MCF 10A (cell line): Measurements from ENCODE around the gene ISCU. TPM values are rescaled to one million over a fixed set of nuclear protein-coding genes. Genes with fewer than 3 reads are reported as not detected.

Source experiments
- BruUV-seq: library from RNA; stranded (reverse); fragments of 400-500 nt; replicated peaks from 2 replicates; lab custom pipeline; 2021; lab: Mats Ljungman, UMichigan
- CTCF ChIA-PET: fragments of 300-600 bp; sonication (Branson Sonifier 250); formaldehyde crosslinking; extraction: SDS; loops from one replicate; lab custom pipeline; 2021; ENCODE audit warnings: antibody characterized with exemption, inconsistent platforms; lab: Yijun Ruan, JAX
- POLR2A ChIA-PET: fragments of 300-600, 350-650 bp; sonication (Branson Sonifier 250); formaldehyde crosslinking; extraction: SDS; loops from one replicate; lab custom pipeline; 2020; ENCODE audit warnings: antibody characterized with exemption, inconsistent platforms; lab: Yijun Ruan, JAX
- DNase-seq: peaks from one replicate; pipeline ENCODE4 v3.0.0-alpha.2; 2018; ENCODE audit not compliant: unreplicated experiment
- H3K27ac Mint-ChIP-seq: one replicate; pipeline ENCODE4 v1.8.0; 2022; ENCODE audit warnings: mild to moderate bottlenecking, low read depth, mixed read lengths; ENCODE audit not compliant: unreplicated experiment
- H3K27me3 Mint-ChIP-seq: one replicate; pipeline ENCODE4 v1.8.0; 2022; ENCODE audit warnings: mixed read lengths; ENCODE audit not compliant: insufficient read depth, unreplicated experiment
- H3K36me3 Mint-ChIP-seq: one replicate; pipeline ENCODE4 v1.8.0; 2022; ENCODE audit warnings: mild to moderate bottlenecking, moderate library complexity, mixed read lengths; ENCODE audit not compliant: insufficient read depth, unreplicated experiment
- H3K4me1 Mint-ChIP-seq: one replicate; pipeline ENCODE4 v1.8.0; 2022; ENCODE audit warnings: mixed read lengths; ENCODE audit not compliant: insufficient read depth, unreplicated experiment
- H3K4me3 Mint-ChIP-seq: one replicate; pipeline ENCODE4 v1.8.0; 2022; ENCODE audit warnings: mild to moderate bottlenecking, moderate library complexity, mixed read lengths; ENCODE audit not compliant: unreplicated experiment
- H3K9me3 Mint-ChIP-seq: one replicate; pipeline ENCODE4 v1.8.0; 2022; ENCODE audit warnings: mixed read lengths; ENCODE audit not compliant: unreplicated experiment
- intact Hi-C: fragments of 100-400 bp; cut with micrococcal nuclease; formaldehyde crosslinking; loops from 2 replicates; pipeline ENCODE4 v1.14.1; 2022
- total RNA-seq: library from RNA; stranded (reverse); gene quantifications from 2 replicates; pipeline ENCODE4 v1.2.3, GENCODE V29; 2022
- TF ChIP-seq, protein P1 (sequence below): fragments of 200-600 bp; IDR thresholded peaks from one replicate; pipeline ENCODE4 v1.8.0; 2022; ENCODE audit warnings: antibody characterized with exemption, mild to moderate bottlenecking; ENCODE audit not compliant: unreplicated experiment

The ISCU gene
- total RNA-seq, 1 experiment from 2014 or later: 115 TPM

DNA sequence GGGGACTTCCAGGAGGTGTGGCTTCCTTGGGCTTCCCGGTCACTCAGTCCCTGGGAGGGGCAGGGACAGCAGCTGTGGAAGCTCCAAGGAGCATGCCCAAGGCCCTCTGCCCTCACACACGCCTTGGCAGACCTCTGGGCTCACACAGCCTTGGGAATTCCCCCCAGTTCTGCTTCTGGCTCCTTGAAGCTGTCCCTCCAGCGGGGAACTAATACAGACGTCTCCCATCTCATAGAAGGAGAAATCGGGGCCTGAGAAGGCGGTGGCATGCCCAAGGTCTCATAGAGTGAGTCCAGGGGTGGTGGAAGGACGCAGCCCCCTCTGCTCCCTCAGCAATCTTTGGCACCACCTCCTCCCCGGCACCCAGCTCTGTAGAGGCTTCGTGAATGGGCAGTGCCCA, 51.2 kb downstream of the ISCU start:
- ChIA-PET POLR2A (interaction anchor here (0.9 to 1.2 kb wide), 2 partner anchors 49 to 51 kb away, joined by 3 to 7 read pairs; partner anchors contain the start of gene ISCU), CTCF (interaction anchor here (0.8 to 1.9 kb wide), 2 partner anchors 50 to 80 kb away, joined by 3 to 11 read pairs; no protein-coding TSS in a partner anchor)
- no peaks in the 10 kb centered on the region for H3K9me3 Mint-ChIP-seq
- intact Hi-C loops: no loop called here
- no peaks in the 10 kb centered on the region for H3K36me3 Mint-ChIP-seq
- TF ChIP-seq, protein P1, sequence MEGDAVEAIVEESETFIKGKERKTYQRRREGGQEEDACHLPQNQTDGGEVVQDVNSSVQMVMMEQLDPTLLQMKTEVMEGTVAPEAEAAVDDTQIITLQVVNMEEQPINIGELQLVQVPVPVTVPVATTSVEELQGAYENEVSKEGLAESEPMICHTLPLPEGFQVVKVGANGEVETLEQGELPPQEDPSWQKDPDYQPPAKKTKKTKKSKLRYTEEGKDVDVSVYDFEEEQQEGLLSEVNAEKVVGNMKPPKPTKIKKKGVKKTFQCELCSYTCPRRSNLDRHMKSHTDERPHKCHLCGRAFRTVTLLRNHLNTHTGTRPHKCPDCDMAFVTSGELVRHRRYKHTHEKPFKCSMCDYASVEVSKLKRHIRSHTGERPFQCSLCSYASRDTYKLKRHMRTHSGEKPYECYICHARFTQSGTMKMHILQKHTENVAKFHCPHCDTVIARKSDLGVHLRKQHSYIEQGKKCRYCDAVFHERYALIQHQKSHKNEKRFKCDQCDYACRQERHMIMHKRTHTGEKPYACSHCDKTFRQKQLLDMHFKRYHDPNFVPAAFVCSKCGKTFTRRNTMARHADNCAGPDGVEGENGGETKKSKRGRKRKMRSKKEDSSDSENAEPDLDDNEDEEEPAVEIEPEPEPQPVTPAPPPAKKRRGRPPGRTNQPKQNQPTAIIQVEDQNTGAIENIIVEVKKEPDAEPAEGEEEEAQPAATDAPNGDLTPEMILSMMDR: no peak
- H3K4me3 Mint-ChIP-seq: no peak overlapping the region
- H3K27me3 Mint-ChIP-seq: no peaks in the 10 kb centered on the region
- no peak overlapping the region for H3K27ac Mint-ChIP-seq
- H3K4me1 Mint-ChIP-seq: peaks cover 6% of the 10 kb centered on the region
- no peak for DNase-seq
- BruUV-seq: no TSS peak

DNA sequence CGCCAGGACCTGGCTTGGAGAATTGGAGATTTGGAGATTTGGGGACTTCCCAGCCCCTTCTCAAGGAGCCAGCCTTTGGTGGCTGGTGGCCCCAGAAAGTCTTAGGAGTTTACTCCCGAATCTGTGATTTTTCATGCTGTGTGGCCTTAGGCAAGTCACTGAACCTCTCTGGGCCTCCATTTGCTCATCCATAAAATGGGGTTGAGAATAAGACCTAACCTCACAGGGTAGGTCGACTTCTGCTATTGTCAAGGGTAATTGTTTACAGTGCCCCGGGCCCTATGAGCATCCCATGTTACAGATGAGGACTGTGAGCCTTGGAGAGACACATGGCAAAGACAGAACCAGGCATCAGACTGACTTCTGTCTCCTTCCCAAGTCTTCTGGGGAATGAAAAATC, 51.6 kb downstream of the ISCU start:
- BruUV-seq: no TSS peak
- intact Hi-C loops: no loop called here
- DNase-seq: no peak
- Mint-ChIP-seq H3K36me3 (no peaks in the 10 kb centered on the region), H3K4me1 (peaks cover 6% of the 10 kb centered on the region), H3K27ac (no peak overlapping the region), H3K9me3 (no peaks in the 10 kb centered on the region), H3K27me3 (no peaks in the 10 kb centered on the region), H3K4me3 (no peak overlapping the region)
- POLR2A ChIA-PET: interaction anchor here (8.4 kb wide), 1 partner anchor 51 kb away, joined by 105 read pairs; the partner anchor contains the start of genes ISCU and SART3
- TF ChIP-seq, protein P1: no peak
- CTCF ChIA-PET: interaction anchor here (0.8 to 1.9 kb wide), 2 partner anchors 50 to 79 kb away, joined by 3 to 11 read pairs; no protein-coding TSS in a partner anchor

DNA sequence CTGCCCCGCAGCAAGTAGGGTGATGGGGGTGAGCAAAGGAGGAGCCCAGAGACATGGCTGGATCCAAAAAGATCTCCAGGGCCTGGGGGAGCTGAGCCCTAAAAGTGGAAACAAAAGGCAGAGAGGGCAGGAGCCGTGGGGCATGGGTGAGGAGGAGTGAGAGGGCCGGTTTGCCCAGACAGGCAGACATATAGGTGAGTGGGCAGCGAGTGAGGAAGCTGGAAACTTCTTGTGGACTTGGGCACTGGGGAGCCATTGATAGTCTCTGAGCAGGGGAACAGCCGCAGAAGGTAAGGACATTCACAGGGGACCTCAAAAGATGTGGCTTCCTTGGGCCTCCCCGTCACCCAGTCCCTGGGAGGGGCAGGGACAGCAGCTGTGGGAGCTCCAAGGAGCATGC, 52.2 kb downstream of the ISCU start:
- no TSS peak for BruUV-seq
- ChIA-PET CTCF (interaction anchor here (5.2 to 7.6 kb wide), 2 partner anchors 23 to 48 kb away, joined by 52 to 274 read pairs; partner anchors contain the start of genes ISCU, SART3 and SELPLG), POLR2A (interaction anchor here (8.4 kb wide), 1 partner anchor 51 kb away, joined by 105 read pairs; the partner anchor contains the start of genes ISCU and SART3)
- H3K4me3 Mint-ChIP-seq: no peak overlapping the region
- no peak overlapping the region for H3K27ac Mint-ChIP-seq
- intact Hi-C loops: loop anchor here (5.0 kb wide), 1 partner anchor 97 kb away; the partner anchor contains the start of gene FICD
- peaks cover 6% of the 10 kb centered on the region for H3K4me1 Mint-ChIP-seq
- no peak for DNase-seq
- H3K9me3 Mint-ChIP-seq: no peaks in the 10 kb centered on the region
- H3K36me3 Mint-ChIP-seq: no peaks in the 10 kb centered on the region
- no peaks in the 10 kb centered on the region for H3K27me3 Mint-ChIP-seq
- TF ChIP-seq, protein P1: no peak

DNA sequence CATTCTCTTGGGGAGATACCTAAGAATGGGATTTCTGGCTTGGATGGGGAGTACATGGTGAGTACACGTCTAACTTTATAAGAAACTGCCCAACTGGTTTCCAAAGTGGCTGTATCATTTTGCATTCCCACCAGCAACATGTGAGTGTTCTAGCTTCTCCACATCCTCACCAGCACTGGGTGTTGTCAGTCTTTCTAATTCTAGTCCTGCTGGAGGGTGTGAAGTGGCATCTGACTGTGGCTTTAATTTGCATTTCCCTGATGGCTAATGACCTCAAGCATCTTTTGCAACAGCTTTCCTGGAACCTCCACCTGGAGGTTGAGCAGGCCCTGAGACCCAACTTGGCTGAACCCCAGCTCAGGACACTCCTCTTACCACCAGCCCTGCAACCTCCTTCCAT, 53.5 kb downstream of the ISCU start:
- Mint-ChIP-seq H3K27ac (no peak overlapping the region), H3K4me3 (no peak overlapping the region), H3K4me1 (peaks cover 6% of the 10 kb centered on the region), H3K36me3 (no peaks in the 10 kb centered on the region), H3K9me3 (no peaks in the 10 kb centered on the region), H3K27me3 (no peaks in the 10 kb centered on the region)
- TF ChIP-seq, protein P1: no peak
- no peak for DNase-seq
- ChIA-PET CTCF (interaction anchor here (0.6 to 7.6 kb wide), 11 partner anchors 14 to 626 kb away, joined by 3 to 274 read pairs (median 4); partner anchors contain the start of genes ISCU, SART3 and SELPLG), POLR2A (interaction anchor here (8.4 kb wide), 1 partner anchor 52 kb away, joined by 105 read pairs; the partner anchor contains the start of genes ISCU and SART3)
- no TSS peak for BruUV-seq
- intact Hi-C loops: loop anchor here (5.0 kb wide), 1 partner anchor 99 kb away; the partner anchor contains the start of gene FICD
